OCI-LY7 (cell line): Measurements from ENCODE around the gene GPRIN3.
A peak's percentile ranks its signal among the peaks of the same experiment; 100 is the strongest.

Experiments used
- EZH2phosphoT487 ChIP-seq: fragments of 200-600 bp; sonication (generic); IDR thresholded peaks from 2 replicates; pipeline ENCODE4 v1.6.1; 2018; ENCODE audit warnings: low read depth, borderline replicate concordance, mild to moderate bottlenecking, mixed run types, antibody characterized with exemption, low read length, moderate library complexity, mixed read lengths
- TF ChIP-seq, protein P1 (sequence below): fragments of 200-600 bp; sonication (generic); conservative IDR thresholded peaks from 2 replicates; pipeline ENCODE4 v1.5.1; 2014; ENCODE audit warnings: mild to moderate bottlenecking, antibody characterized with exemption, low read length, moderate library complexity, mixed read lengths

- TF ChIP-seq, protein P1, sequence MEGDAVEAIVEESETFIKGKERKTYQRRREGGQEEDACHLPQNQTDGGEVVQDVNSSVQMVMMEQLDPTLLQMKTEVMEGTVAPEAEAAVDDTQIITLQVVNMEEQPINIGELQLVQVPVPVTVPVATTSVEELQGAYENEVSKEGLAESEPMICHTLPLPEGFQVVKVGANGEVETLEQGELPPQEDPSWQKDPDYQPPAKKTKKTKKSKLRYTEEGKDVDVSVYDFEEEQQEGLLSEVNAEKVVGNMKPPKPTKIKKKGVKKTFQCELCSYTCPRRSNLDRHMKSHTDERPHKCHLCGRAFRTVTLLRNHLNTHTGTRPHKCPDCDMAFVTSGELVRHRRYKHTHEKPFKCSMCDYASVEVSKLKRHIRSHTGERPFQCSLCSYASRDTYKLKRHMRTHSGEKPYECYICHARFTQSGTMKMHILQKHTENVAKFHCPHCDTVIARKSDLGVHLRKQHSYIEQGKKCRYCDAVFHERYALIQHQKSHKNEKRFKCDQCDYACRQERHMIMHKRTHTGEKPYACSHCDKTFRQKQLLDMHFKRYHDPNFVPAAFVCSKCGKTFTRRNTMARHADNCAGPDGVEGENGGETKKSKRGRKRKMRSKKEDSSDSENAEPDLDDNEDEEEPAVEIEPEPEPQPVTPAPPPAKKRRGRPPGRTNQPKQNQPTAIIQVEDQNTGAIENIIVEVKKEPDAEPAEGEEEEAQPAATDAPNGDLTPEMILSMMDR: peak; percentile 52
- TF ChIP-seq EZH2phosphoT487: no peak
Observed at GRCh38 chr4:89353514-89353913, 45.9 kb upstream of the GPRIN3 start.
